Measurements from ENCODE around the gene SLCO1B3. TPM values are rescaled to one million over a fixed set of nuclear protein-coding genes. Genes with fewer than 3 reads are reported as not detected.

The SLCO1B3 gene
- total RNA-seq, 1 experiment from 2014 or later = not detected

DNA sequence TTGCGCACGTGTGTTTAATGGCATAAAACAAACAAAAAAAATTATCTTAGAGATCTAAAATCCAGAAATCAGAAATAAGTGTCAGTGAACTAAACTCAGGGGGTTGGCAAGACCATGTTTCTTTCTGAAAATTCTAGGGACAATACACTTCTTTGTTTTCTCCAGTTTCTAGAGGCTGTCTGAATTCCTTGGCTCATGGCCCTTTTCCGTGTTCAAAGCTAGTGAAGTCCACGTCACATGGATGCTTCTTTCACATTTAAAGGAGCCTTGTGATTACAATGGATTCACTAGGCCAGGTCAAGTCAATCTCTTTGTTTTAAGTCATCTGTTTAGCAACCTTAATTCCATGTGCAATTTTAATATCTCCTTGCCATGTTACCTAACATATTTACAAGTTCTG is 22.4 kb downstream of the SLCO1B3 start:
- peak; percentile 94 for DNase-seq (ENCODE audit: low read depth, low spot score)
- in situ Hi-C loops (cut with HindIII; ENCODE audit: low pct_unique_long_range_greater_than_20kb, low sequenced_read_pairs) = loop anchor here (25.0 kb wide), 1 partner anchor 121 kb away; no protein-coding TSS in a partner anchor

DNA sequence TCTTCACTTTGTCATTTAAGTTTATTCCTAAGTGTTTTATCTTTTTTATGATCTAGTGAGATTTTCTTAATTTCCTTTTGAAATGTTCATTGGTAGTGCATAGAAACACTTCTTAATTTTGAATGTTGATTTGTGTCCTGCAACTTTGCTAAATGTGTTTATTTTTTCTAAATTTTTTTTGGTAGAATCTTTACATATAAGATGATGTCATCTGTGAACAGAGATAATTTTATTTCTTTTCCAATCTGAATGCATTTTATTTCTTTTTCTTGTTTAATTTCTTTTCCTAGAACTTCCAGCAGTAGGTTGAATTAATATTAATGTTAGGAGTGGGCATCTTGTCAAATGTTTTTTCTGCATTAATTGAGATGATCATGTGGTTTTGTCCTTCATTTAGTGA is 42.1 kb downstream of the SLCO1B3 start:
- in situ Hi-C loops (cut with HindIII; ENCODE audit: low pct_unique_long_range_greater_than_20kb, low sequenced_read_pairs) = no loop called here
- DNase-seq (ENCODE audit: low read depth, low spot score) = no peak

DNA sequence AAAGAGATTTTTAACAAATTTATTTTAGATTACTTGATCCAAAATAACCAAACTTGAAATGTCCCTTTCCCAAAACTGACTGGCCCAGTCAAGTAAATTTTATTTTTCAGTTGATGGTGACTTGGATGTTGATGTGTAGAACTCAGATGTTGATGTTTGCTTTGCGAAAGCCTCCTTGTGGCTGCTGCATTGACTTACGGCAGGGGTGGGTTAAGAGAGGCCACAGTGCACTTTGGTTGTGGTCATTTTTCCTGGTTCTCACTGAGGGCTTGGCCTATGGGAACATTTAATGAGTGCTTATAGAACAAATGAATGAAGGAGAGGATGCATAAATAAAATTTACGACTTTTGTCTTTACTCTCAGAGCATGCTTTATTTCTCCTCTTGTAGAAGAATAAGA is 52.6 kb downstream of the SLCO1B3 start:
- no peak for DNase-seq (ENCODE audit: low read depth, low spot score)
- in situ Hi-C loops (cut with HindIII; ENCODE audit: low pct_unique_long_range_greater_than_20kb, low sequenced_read_pairs) = no loop called here

DNA sequence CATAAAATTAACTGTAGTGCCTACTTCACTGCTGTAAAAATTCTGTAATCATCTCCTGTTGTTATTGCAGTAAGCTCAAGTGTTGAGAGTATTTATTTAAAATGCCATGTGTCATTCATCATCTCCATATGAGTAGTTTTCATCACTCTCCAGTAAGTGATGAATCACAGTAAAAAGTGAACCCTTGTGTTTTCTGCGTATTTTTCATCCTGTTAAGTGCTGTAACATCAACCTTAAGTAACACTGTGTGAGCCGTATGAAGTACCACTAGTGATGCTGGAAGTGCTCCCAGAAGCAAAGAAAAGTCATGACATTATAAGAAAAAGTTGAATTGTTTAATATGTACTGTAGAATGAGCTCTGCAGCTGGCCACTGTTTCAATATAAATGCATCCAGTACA is 55.4 kb downstream of the SLCO1B3 start:
- in situ Hi-C loops (cut with HindIII; ENCODE audit: low pct_unique_long_range_greater_than_20kb, low sequenced_read_pairs) = no loop called here
- DNase-seq (ENCODE audit: low read depth, low spot score) = no peak

GRCh38 chr12:20868277-20868676 is 57.8 kb downstream of the SLCO1B3 start:
- in situ Hi-C loops (cut with HindIII; ENCODE audit: low pct_unique_long_range_greater_than_20kb, low sequenced_read_pairs) = no loop called here

DNA sequence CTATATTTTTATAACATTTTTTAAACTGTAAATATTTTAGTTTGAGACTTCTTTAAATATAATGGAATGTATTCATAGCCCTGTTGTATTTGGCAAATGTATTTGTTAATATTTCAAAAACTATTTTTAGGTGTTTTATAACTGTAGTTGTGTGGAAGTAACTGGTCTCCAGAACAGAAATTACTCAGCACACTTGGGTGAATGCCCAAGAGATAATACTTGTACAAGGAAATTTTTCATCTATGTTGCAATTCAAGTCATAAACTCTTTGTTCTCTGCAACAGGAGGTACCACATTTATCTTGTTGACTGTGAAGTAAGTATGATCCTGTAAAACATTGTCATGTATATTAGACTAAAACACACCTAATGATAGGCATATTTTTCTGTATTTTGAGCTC is 72.8 kb downstream of the SLCO1B3 start:
- in situ Hi-C loops (cut with HindIII; ENCODE audit: low pct_unique_long_range_greater_than_20kb, low sequenced_read_pairs) = no loop called here
- no peak for DNase-seq (ENCODE audit: low read depth, low spot score)

More at GRCh38 chr12:20868277-20868676, 57.8 kb downstream of the SLCO1B3 start:
- DNase-seq (ENCODE audit: low read depth, low spot score) = no peak

- DNase-seq (ENCODE audit: low read depth, low spot score) = no peak
- in situ Hi-C loops (cut with HindIII; ENCODE audit: low pct_unique_long_range_greater_than_20kb, low sequenced_read_pairs) = no loop called here
These were observed 74.6 kb downstream of the SLCO1B3 start for GRCh38 chr12:20885116-20885515.

DNA sequence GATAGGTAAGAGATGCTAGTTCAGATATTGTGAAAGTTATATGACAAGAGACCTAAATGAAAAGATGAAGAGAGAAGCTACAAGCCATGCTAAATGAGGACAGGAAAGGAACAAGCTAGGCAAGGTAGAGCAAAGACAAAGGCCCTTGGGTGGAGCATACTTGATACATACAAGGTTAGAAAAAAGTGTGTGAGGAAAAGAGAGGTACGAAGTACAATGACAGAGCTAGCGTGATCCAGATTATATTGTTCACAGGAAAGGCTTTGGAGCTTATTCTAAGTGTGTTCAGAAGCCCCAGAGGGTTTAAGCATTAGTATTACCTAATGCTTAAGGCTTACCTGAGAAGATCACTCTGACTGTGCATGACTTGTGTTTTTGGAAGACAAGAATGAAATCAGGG is 75.0 kb downstream of the SLCO1B3 start:
- in situ Hi-C loops (cut with HindIII; ENCODE audit: low pct_unique_long_range_greater_than_20kb, low sequenced_read_pairs) = no loop called here
- no peak for DNase-seq (ENCODE audit: low read depth, low spot score)

DNA sequence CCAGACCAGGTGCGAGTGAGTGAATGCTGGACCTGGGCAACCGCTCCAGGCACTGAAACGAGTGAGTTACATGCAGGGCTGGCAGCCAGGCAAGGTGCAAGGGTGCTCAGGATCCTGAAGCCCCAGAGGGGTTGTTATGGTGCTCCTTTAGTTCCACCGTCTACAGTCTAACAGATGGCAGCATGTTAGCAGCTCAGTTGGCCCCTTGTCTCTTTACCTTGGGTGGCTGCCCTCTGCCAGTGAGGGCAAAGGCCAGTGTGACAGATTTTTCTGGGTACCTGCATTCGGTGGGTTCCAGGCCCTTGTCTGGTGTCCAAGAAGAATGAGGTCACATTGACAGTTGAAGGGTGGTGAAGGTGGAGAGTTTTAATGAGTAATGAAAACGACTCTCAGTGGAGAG is 106.8 kb downstream of the SLCO1B3 start:
- in situ Hi-C loops (cut with HindIII; ENCODE audit: low pct_unique_long_range_greater_than_20kb, low sequenced_read_pairs) = no loop called here
- no peak for DNase-seq (ENCODE audit: low read depth, low spot score)

DNA sequence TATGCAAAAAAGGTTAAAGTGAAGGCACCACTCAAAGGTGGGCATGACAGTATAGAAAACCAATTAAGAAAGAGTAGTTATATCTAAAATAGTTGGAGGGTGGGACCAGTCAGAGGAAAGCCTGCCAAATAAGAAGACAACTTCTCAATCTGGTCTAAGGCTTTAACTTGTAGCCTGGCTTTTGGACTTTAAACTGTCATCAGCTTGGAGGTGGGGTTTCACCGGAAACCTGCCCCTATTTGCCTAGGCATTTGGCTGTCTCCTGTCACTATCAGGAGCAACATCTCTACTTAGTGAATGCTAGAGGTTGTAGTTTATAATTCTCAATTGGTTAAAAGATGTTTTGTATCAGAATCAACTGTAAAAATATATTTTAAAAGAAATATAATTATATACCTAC is 107.3 kb downstream of the SLCO1B3 start:
- in situ Hi-C loops (cut with HindIII; ENCODE audit: low pct_unique_long_range_greater_than_20kb, low sequenced_read_pairs) = no loop called here

GRCh38 chr12:20931894-20932293 is 121.4 kb downstream of the SLCO1B3 start:
- in situ Hi-C loops (cut with HindIII; ENCODE audit: low pct_unique_long_range_greater_than_20kb, low sequenced_read_pairs) = no loop called here
- DNase-seq (ENCODE audit: low read depth, low spot score) = no peak

More for the DNA sequence above, 107.3 kb downstream of the SLCO1B3 start:
- no peak for DNase-seq (ENCODE audit: low read depth, low spot score)

DNA sequence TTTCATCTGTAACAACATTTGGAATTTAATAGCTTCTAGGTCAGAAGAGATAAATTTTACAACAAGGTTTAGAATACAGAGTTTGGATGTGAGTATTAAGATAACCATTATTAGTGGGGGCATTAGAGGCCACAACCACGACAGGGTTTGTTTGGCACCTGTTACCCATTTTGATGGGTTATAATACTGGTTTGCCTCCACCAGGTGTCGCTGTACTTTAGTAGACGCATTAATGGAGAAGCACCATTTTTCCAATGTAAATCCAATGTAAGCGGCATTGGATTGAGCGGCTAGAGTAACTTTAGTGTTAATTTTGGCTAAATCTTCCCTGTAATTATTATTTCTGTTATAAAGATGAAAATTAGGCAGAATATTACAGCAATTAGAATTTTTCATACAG is 136.2 kb downstream of the SLCO1B3 start:
- in situ Hi-C loops (cut with HindIII; ENCODE audit: low pct_unique_long_range_greater_than_20kb, low sequenced_read_pairs) = no loop called here
- DNase-seq (ENCODE audit: low read depth, low spot score) = peak; percentile 66

- DNase-seq (ENCODE audit: low read depth, low spot score) = peak; percentile 68
These were observed 139.7 kb downstream of the SLCO1B3 start for GRCh38 chr12:20950248-20950647.

GRCh38 chr12:20963303-20963702 is 152.8 kb downstream of the SLCO1B3 start:
- no peak for DNase-seq (ENCODE audit: low read depth, low spot score)
- in situ Hi-C loops (cut with HindIII; ENCODE audit: low pct_unique_long_range_greater_than_20kb, low sequenced_read_pairs) = no loop called here

More at GRCh38 chr12:20950248-20950647, 139.7 kb downstream of the SLCO1B3 start:
- in situ Hi-C loops (cut with HindIII; ENCODE audit: low pct_unique_long_range_greater_than_20kb, low sequenced_read_pairs) = no loop called here

DNA sequence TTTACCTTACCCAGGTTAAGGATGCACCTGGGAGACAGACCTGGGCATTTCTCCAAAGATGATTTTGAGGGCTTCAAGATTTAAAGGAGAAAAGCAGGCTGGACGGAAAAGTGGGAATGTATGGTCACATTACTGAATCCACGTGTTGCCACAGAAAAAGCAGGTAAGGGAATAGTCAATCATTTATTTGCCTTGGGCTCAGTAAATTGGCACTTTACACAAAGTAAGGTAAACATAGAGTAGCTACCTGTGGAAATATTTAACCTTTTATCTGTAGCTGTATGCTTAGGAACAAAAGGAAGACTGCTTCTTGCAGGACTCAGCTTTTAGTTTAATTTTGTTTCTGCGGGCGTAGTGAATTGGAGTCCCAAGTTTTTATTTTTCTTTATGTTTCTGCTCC is 153.3 kb downstream of the SLCO1B3 start:
- in situ Hi-C loops (cut with HindIII; ENCODE audit: low pct_unique_long_range_greater_than_20kb, low sequenced_read_pairs) = no loop called here
- DNase-seq (ENCODE audit: low read depth, low spot score) = no peak

Small RNAs within 50 kb of the gene (small RNA-seq; reads per million reads assigned to genes)
- gene AC011604.1 = 0 reads per million in 2 experiments

Other genes starting within 250 kb of the SLCO1B3 start
- gene SLCO1C1, start 115.4 kb upstream of the SLCO1B3 start, total RNA-seq (2014; rRNA removed; shearing (Covaris generic)) = 1.9 and 6.9 TPM in 2 replicates